ENCODE data around the gene HAUS3.

- TF ChIP-seq PRDM10 (CRISPR knock-in tag; IDR thresholded peaks at IDR 0.05; ENCODE audit: low read depth) = no peak
- TF ChIP-seq ZNF468 (CRISPR knock-in tag; IDR thresholded peaks at IDR 0.05) = no peak
- TF ChIP-seq EP300 (IDR thresholded peaks at IDR 0.05; ENCODE audit: low read depth in 2 of 2, low read length in 2 of 2) = no peak
- TF ChIP-seq EP300 (CRISPR knock-in tag; IDR thresholded peaks at IDR 0.05; ENCODE audit: borderline replicate concordance) = no peak
- no peak for TF ChIP-seq ZFP37 (CRISPR knock-in tag; IDR thresholded peaks at IDR 0.05; ENCODE audit: borderline replicate concordance)
- TF ChIP-seq CHD2 (IDR thresholded peaks at IDR 0.05; ENCODE audit: low read depth, low read length) = no peak
- TF ChIP-seq RBFOX2 (IDR thresholded peaks at IDR 0.05; ENCODE audit: low read depth, low read length) = no peak
- no peak for TF ChIP-seq ZBTB4 (CRISPR knock-in tag; IDR thresholded peaks at IDR 0.05; ENCODE audit: borderline replicate concordance)
- TF ChIP-seq ZNF777 (CRISPR knock-in tag; IDR thresholded peaks at IDR 0.05) = no peak
- TF ChIP-seq SNRNP70 (IDR thresholded peaks at IDR 0.05; ENCODE audit: low read depth, low read length) = no peak
- no peak for TF ChIP-seq SIN3A (IDR thresholded peaks at IDR 0.05; ENCODE audit: borderline replicate concordance, low read depth, low read length)
- TF ChIP-seq NFE2L1 (CRISPR knock-in tag; IDR thresholded peaks at IDR 0.05; ENCODE audit: borderline replicate concordance) = no peak
Measured at GRCh38 chr4:2281575-2282343, 39.8 kb upstream of the HAUS3 start.

Measured in HepG2 (cell line).